VCaP (cell line): ENCODE measurements around the gene MED12L.

Source experiments
- H3K27ac ChIP-seq: fragments of 450-650 bp; 2 replicates; pipeline ENCODE4 v1.5.1; 2017
- TF ChIP-seq, protein P1 (sequence below): fragments of 450-650 bp; conservative IDR thresholded peaks from 2 replicates; pipeline ENCODE4 v1.5.1; 2017; ENCODE audit warnings: mild to moderate bottlenecking, moderate library complexity

Gene MED12L

GRCh38 chr3:151264605-151265004, 179.1 kb downstream of the MED12L start:
- no peak overlapping the region for H3K27ac ChIP-seq
- TF ChIP-seq, protein P1, sequence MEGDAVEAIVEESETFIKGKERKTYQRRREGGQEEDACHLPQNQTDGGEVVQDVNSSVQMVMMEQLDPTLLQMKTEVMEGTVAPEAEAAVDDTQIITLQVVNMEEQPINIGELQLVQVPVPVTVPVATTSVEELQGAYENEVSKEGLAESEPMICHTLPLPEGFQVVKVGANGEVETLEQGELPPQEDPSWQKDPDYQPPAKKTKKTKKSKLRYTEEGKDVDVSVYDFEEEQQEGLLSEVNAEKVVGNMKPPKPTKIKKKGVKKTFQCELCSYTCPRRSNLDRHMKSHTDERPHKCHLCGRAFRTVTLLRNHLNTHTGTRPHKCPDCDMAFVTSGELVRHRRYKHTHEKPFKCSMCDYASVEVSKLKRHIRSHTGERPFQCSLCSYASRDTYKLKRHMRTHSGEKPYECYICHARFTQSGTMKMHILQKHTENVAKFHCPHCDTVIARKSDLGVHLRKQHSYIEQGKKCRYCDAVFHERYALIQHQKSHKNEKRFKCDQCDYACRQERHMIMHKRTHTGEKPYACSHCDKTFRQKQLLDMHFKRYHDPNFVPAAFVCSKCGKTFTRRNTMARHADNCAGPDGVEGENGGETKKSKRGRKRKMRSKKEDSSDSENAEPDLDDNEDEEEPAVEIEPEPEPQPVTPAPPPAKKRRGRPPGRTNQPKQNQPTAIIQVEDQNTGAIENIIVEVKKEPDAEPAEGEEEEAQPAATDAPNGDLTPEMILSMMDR: no peak

DNA sequence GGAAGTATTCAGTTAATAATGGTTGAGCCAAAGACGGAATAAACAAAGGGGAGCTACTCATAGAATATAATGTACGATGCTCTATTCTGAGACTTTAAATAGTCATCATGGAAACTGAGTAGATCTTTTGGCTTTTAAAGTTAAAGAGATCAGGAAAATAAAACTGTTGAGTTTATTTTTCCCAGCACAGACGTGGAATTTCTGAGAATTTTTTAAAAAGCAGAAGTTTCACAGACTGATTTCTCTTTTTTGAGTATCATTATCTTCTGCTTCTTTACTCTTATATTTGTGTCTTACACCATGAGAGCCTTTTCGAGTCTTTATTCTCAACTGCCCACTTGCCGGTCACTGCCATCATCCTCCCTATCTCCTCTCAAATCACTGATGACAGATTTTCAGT, 179.7 kb downstream of the MED12L start:
- H3K27ac ChIP-seq: no peak overlapping the region
- TF ChIP-seq, protein P1: no peak

DNA sequence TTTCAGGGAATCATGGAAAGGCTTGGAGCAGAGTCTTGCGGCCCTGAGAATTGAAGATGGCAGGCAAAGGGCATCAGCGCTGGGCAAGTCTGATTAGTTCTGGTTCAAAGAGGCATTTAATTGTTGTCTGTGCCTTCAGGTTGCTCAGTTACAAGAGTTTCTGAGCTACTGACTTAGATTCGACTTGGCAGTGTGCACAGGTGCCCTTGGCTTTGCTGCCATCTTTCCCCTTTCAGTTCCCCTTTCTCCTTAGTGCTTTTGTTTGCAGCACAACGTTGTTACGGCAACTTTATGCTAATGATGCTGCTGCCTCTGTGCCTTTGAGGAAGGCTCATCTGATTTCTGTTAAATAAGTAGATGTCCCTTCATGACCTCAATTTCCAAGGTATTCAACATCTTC, 180.4 kb downstream of the MED12L start:
- no peak overlapping the region for H3K27ac ChIP-seq
- TF ChIP-seq, protein P1: no peak

GRCh38 chr3:151267066-151267465, 181.6 kb downstream of the MED12L start:
- H3K27ac ChIP-seq: no peak overlapping the region

GRCh38 chr3:151268267-151269235, 183.1 kb downstream of the MED12L start:
- no peak overlapping the region for H3K27ac ChIP-seq
- TF ChIP-seq, protein P1: no peak

More at GRCh38 chr3:151267066-151267465, 181.6 kb downstream of the MED12L start:
- TF ChIP-seq, protein P1: no peak

DNA sequence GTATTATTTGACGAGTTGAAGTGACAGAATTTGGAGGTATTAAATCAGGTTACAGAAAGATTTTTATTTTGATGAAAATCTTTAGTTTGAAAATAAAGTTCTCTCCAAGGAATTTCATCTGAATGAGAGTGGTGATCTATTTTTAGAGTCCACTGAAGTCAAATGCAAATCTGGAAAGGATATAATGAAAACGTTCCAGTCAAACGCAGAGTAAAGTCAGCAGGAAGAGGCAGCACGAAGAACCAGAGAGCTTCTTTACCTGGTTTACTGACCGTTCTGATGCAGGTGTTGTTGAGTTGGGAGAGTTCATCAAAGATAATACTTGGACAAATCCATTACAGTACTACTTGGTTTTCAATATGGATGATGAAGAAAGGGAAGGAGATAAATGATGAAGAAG, 184.2 kb downstream of the MED12L start:
- TF ChIP-seq, protein P1: no peak
- no peak overlapping the region for H3K27ac ChIP-seq

DNA sequence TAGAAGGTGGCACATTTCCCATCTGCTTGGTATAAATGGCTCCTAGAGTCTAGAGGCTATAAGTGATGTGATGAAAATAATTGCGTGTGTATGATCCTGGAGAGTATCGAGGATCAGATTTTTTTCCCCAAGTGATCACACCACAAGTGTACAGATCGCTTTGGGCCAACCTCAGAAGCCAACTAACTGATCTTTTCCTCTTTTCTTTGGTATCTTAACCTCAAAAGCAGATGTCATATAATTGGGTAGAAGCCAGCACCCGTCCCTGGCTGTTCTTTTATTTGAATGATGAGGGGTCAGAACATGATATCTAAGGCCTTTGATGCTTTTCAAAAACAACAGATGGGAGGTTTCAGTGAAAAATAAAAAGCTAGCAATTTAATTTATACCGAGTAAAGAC, 189.6 kb downstream of the MED12L start:
- TF ChIP-seq, protein P1: no peak
- no peak overlapping the region for H3K27ac ChIP-seq
